Measurements from ENCODE around the gene GNE.

GRCh38 chr9:36264896-36265295, 6.6 kb upstream of the GNE start:
- TF ChIP-seq, protein P1, sequence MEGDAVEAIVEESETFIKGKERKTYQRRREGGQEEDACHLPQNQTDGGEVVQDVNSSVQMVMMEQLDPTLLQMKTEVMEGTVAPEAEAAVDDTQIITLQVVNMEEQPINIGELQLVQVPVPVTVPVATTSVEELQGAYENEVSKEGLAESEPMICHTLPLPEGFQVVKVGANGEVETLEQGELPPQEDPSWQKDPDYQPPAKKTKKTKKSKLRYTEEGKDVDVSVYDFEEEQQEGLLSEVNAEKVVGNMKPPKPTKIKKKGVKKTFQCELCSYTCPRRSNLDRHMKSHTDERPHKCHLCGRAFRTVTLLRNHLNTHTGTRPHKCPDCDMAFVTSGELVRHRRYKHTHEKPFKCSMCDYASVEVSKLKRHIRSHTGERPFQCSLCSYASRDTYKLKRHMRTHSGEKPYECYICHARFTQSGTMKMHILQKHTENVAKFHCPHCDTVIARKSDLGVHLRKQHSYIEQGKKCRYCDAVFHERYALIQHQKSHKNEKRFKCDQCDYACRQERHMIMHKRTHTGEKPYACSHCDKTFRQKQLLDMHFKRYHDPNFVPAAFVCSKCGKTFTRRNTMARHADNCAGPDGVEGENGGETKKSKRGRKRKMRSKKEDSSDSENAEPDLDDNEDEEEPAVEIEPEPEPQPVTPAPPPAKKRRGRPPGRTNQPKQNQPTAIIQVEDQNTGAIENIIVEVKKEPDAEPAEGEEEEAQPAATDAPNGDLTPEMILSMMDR (optimal IDR thresholded peaks at IDR 0.05 in 1 of 3, IDR thresholded peaks at IDR 0.05 in 1 of 3, conservative IDR thresholded peaks at IDR 0.05 in 1 of 3; ENCODE audit: extremely low read depth in 1 of 3, insufficient read depth in 2 of 3, low read length in 3 of 3), result no peak
- TF ChIP-seq EZH2 (IDR thresholded peaks at IDR 0.05; ENCODE audit: low read length), result no peak
